GM21717 (cell line): ENCODE data around the gene CC2D2A.
"Not testable (repeated sequence)": the region's sequence is repeated elsewhere in the genome, so short reads cannot be mapped to it uniquely, and the experiment has no call there.

Source experiments
- ATAC-seq: cut with Tn5 transposase; IDR thresholded peaks from one replicate; pipeline ENCODE4 v1.9.1; 2021; ENCODE audit warnings: mild to moderate bottlenecking, moderate library complexity; ENCODE audit not compliant: unreplicated experiment

Gene CC2D2A

GRCh38 chr4:15513545-15513944 is 43.9 kb downstream of the CC2D2A start:
- no peak for ATAC-seq

DNA sequence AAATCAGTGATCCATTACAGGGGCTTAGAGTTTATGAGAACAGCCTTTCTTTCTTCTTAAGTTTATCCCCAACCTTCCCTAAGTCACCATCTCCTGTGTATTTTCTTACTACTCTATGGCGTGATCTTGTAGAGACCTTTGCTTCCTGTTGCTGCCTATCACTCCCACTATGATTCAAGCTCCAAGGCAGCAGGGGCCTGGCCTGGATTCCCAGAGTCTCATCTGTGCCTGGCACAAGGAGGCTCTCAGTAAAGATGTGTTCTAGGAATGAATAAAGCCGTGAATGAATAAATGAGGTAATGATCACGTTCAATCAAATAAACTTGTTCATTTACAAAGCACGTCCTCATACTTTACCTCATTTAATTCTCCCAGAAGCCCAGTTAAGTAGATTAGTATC is 45.4 kb downstream of the CC2D2A start:
- ATAC-seq, result no peak

DNA sequence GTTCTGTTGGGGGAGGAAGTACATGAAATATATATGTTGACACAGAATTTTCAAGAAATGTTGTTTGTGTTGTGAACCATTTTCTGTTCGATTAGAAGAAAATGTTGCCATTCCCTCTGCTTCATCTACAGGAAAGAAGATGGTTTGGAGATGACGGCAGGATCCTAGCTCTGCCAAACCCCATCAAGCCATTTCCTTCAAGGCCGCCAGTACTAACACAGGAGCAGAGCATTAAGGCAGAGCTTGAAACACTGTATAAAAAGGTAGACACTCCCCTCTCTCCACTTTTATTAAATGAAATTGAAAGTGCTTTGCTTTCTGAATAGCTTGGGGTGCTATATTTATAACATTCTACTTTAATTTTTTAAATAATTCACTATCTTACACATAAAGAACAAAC is 46.8 kb downstream of the CC2D2A start:
- ATAC-seq, result no peak

DNA sequence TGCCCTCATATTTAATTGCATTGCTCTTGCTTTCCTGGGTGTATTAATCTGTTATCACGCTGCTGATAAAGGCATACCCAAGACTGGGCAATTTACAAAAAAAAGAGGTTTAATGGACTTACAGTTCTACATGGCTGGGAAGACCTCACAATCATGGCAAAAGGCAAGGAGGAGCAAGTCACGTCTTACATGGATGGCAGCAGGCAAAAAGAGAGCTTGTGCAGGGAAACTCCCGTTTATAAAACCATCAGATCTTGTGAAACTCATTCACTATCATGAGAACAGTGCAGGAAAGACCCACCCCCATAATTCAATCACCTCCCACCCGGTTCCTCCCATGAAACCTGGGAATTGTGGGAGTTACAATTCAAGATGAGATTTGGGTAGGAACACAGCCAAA is 48.0 kb downstream of the CC2D2A start:
- ATAC-seq, result not testable (repeated sequence)

DNA sequence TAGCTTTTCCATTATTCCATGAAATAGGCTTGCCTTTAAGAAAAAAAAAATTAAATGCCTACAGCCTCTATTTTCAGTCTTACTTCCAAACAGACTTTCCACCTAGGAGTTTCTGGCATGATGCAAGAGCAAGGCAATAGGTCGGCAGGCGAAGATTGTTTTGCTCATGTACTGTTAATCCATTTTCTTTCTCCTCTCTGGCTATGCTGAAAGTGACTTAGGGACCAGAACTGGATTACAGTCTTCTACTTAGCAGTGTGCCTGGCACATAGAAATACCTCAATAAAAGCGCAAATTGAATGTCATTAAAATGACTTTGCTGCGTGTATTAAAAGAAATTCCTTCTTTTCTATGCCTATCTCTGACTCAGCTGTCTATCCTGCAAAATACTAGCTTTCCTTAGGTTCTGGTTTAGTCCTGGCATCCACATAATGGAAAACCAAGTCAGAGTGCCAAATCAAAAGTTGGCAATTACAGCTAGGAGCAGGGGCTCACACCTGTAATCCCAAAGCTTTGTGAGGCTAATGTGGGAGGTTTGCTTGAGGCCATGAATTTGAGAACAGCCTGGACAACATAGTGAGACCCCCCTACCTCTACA is 51.9 kb downstream of the CC2D2A start:
- ATAC-seq, result no peak

DNA sequence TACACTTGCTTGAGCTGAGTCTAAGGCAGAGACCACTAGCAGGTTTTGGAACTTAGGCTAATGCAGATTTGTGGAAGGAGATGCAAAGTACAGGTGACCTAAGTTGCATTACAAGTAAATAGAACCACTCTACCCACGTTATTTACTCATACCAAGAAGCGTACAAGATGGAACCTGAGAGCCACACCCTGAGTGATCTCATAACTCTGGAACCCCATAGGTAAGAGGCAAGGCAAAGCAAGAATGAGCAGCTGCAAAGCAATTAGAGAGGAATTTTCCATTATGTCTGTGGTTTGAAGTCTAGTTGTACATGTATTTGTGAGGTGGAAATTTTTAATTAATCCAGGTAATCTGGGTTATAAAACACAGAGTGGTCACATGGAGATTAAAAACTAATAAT is 55.4 kb downstream of the CC2D2A start:
- ATAC-seq, result no peak

GRCh38 chr4:15526924-15527592 is 57.4 kb downstream of the CC2D2A start:
- ATAC-seq, result no peak

- ATAC-seq, result no peak
These were observed 62.1 kb downstream of the CC2D2A start for GRCh38 chr4:15531792-15532191.

DNA sequence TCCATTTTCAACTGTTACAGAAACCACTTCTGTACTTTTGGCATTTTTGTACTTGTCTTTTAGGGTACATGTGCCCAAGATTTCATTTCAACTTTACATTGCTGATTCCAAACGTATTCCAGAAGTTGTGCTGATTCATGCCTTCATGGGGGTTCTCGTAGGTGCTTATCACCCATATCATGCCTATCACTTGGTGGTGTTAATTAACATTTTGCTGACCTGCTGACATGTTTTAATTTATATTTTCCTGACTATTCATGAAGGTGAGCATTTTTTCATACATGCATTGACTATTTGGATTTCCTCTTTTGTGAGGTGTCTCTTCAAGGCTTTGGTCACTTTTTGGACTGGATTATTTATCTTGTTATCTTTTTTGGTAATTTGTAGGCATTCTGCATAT is 64.1 kb downstream of the CC2D2A start:
- ATAC-seq, result no peak

- ATAC-seq, result no peak
These were observed 65.9 kb downstream of the CC2D2A start for GRCh38 chr4:15535599-15535998.

DNA sequence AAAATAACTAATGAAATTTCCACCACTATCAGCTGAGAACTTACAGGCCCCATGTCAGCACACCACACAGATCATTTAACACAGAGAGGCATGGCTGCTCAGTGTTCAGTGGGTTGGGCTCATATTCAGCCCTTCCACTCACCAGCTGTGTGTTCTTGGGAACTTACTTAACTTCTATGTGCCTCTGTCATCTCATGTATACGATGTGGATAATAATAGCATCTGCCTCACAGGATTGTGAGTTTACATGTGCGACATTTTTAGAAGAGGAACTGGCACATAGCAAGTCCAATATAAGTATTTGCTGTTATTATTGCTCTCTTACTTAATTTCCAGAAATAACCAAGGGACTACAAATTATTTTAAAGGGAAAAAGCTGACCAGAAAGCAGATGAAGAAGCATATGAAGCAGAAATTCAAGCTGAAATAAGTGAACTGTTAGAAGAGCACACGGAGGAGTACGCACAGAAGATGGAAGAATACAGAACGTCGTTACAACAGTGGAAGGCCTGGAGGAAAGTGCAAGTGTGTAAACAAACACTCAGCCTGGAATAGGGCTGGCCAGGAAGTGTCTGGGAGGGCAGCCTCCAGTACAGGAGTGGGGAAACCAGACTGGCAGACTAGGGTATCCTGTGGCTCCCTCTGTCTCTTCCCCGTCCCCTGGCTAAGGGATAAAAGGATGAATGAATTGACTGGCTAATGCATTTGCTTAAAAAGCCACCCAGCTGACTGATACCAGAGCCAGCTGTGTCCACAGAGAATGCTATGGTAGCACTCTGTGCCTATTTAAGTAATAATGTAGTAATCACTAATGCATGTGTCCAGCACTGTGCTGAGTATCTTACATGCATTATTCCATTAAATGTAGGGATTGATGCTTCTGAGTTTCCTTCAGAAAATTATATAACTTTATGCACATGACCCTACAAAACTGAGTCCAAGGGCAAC is 67.1 kb downstream of the CC2D2A start:
- ATAC-seq, result no peak

- no peak for ATAC-seq
These were observed 72.3 kb downstream of the CC2D2A start for GRCh38 chr4:15541941-15542340.

DNA sequence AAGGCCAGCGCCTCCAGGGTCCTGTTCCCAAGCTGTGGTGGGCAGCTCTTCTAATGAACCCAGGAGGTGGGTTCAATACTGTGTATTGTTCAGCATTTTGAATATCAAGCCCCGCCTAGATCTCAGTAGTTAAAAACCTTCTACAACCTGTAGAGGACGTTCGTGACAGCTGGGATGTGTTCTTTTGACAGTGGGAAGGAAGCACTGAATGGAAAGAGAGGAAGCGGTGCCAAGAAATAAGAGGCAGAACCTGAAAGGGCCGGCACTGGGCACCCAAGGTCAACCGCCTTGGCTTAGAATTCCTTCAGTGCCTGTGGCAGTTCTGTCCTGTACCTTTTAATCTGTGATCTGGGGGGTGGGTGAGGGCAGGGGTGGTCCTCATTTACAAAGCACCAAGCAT is 73.1 kb downstream of the CC2D2A start:
- no peak for ATAC-seq

GRCh38 chr4:15543537-15544247 is 74.0 kb downstream of the CC2D2A start:
- no peak for ATAC-seq

GRCh38 chr4:15544248-15544729 is 74.6 kb downstream of the CC2D2A start:
- ATAC-seq, result no peak

- no peak for ATAC-seq
These were observed 75.7 kb downstream of the CC2D2A start for GRCh38 chr4:15545371-15545770.

DNA sequence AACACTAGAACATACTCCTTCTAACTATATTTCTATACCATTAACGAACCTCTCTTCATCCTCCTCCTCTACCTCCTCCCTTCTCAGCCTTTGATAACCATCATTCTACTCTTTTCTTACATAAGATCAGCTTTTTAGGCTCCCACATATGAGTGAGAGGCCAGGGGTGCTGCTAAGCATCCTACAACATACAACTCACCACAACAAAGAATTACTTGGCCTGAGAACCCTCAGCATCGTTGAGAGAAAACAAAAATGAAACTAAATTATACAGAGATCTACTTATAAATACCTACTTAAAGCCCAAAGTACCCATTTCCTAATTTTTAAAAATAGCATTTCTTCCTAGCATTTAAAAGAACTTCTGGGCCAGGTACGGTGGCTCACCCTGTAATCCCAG is 77.7 kb downstream of the CC2D2A start:
- no peak for ATAC-seq

DNA sequence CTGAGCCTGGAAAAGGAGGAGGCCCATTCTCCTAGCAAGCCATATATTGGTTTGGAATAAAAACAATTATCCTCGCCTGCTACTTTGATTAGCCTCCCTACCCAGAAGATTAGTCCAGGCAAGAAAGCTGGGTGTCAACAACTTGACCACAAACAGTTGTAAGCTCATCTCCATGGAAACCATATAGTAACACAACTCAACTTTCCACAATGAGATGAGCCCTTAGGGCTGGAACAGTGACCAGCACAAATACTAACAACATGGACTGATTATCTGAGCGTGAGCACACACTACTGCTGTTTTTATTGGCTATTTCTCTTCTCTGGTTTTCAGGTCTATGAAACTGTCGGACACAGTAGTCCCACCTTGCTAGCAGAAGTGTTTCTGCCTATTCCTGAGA is 80.8 kb downstream of the CC2D2A start:
- no peak for ATAC-seq

DNA sequence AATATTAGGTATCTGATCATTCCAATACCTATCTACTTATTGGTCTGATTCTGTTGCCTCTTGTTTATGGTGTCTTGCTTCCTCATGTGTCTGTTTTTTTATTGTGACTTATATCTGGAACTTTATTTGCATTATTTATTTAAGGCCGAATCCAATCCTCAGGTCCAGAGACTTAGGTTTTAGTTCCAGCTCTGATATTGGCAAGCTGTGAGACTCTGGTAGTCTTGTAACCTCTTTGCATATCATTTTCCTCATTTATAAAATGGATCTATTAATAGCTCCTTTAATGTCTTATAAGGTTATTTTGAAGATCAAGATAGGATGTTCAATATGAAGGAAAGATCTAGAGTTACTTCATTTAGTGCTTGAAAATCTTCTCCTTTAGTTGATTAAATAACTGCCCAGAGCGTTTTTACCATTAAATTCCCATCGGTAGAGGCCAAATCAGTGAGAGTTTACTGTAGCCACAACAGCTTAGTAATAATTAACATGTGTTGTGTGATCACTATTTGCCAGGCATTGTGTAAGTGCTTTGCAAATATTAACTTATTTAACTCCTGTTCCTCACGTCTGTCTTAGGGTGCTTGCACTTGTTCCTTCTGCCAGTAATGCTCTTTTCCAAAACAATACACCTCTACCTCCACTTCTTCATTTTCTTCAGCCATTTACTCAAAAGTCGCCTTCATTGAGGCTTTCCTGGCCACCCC is 82.2 kb downstream of the CC2D2A start:
- ATAC-seq, result no peak

DNA sequence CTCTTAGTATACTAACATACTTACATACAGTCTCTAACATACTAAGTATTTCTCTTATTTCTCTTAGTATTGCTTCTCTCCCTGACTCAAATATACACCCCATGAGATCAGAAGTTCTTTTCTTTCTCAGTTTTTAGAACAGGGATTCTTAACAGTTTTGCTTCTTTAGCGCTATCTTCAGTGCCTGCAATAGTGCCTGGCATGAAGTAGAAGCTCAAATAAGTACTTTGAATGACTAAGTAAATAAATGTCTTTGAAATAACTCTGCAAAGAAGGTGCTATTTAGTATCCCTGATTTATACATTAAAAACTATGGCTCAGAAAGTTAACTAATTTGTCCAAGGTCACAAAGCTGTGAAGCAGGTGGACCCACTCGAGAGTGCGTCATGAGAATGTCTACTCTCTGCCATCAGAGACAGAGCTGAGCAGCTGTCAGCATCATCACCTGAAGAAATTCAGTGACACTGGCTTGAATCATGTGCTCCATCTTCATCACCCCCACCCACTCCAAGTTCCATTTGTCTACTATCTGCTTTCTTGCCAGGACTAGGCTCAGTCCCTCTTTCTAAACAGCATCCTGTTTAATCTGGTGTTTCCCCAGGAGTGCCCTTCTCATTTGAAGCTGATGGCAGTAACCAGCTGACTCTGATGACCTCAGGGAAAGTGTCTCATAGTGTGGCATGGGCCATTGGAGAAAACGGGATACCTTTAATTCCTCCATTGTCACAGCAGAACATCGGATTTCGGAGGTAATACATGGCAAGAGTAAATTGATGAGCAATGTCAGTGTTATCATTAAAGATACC is 83.1 kb downstream of the CC2D2A start:
- ATAC-seq, result no peak
